Measurements from ENCODE around the gene TNFAIP2.

The TNFAIP2 gene

DNA sequence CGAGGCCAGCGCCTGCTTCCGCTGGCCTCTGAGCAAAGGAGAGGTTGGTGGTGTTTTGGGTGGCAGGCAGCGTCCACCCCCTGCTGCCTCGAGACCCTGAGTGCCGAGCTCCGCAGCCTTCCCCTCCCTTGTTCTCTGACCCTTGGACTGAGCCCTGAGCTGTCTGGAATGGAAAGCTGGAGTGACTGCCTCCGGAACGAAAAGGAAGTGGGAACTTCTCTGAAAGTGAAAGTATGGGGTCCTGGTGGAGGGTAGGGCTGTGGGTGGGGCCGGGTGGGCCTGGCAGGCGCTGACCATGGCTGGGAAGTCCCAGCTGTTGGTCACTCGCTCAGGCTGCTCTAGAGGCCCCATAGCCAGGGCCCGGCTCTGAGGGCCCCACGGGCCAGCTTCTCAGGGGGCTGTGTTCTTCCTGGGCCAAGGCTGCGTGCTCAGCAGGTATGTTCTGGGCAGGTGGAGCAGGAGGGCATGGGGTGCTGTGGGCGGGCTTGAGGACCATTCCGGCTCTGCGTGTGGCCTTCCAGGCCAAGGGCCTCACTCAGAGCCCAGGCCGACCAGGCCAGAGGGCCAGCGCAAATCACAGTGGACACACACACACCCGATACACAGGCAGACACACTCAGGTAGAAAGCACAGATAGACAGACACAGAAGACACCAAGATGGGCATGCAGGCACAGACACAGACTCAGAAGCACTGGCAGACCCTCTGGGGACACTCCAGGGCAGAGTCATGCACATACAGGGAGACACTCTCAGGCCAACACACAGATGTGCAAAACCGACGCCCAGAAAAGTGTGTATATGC, 28.7 kb upstream of the TNFAIP2 start, which contains the start of gene EXOC3L4:
Gene EXOC3L4, plus strand, starts transcription at position 320 of the 804 bp plus-strand sequence. CDS start 5,495 bp downstream, outside the sequence.
- no peak for DNase-seq

GRCh38 chr14:103095210-103095778, 28.0 kb upstream of the TNFAIP2 start:
- DNase-seq = no peak

- no peak for DNase-seq
Measured at GRCh38 chr14:103096387-103096786, 26.9 kb upstream of the TNFAIP2 start.

- no peak for DNase-seq
Measured at GRCh38 chr14:103097244-103097993, 25.8 kb upstream of the TNFAIP2 start.

DNA sequence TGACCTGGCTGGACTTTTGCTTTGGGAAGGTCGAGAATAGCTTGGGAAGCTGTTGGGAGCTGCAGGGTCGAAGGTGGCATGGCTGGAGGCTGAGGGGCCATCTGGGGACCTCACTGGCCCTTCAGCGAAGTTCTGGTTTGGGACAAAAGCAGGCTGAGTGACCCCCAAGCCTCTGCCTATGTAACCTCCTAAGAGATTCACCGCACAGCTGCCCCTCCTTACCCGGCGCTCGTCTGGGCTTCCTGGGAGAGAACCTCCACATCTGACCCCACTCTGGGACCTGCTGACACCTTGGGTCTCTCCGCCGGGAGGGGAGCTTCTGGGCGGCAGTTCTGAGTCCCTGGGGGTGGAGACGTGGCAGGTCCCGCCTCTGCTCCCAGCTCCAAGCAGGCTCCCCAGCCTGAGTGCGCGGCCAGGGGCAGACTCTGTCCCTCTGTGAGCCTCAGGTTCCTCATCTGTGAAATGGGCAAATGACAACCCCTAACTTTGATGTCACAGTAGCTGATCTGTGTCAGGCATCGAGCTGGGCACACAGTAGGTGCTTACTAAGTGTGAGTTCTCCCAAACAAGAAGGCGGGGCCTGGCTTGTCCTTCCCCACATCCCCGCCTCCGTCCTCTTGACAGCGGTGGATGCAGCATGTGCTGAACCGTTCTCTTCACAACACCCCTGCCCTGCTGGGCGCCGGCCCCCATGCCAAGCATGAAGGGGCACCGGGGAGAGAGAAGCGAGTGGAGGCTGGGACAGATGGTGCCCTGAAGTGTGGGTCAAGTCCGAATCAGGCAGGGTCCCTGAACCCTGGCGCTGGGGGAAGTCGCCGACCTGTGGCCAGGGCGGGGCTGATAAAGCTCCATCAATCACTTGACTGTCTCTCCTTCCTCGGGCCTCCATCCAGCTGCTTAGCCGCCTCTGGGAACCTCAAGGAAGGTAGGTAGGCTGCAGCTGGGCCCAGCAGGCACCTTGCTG, 25.0 kb upstream of the TNFAIP2 start:
- no peak for DNase-seq

- no peak for DNase-seq
Measured at GRCh38 chr14:103099081-103099732, 24.1 kb upstream of the TNFAIP2 start.

DNA sequence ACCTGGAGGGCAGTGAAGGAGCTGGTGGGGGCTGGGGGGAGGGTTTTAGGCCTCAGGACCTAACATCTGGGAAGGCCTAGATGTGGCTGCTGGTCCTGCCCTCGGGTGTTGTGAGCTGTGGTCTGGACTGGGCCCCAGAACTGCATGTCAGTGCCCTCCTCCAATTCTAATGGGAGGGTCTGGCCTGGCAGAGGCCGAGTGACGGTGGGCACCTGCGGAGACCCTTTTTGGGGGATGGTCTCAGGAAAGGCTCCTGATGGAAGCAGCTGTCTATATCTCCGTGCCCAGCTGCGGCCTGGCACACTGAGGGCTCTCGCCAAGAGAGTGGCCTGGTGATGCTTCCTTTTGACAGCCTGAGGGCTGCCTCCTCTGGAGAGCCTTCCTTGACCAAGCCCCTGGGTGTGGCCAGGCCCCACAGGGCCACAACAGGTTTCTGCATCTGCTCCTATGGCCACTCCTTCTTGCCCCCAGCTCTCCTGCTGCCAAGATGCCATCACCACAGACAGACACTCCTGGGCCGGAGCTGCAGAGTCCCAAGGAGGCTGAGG, 23.5 kb upstream of the TNFAIP2 start:
- DNase-seq = no peak

- no peak for DNase-seq
Measured at GRCh38 chr14:103100281-103101121, 22.8 kb upstream of the TNFAIP2 start.

DNA sequence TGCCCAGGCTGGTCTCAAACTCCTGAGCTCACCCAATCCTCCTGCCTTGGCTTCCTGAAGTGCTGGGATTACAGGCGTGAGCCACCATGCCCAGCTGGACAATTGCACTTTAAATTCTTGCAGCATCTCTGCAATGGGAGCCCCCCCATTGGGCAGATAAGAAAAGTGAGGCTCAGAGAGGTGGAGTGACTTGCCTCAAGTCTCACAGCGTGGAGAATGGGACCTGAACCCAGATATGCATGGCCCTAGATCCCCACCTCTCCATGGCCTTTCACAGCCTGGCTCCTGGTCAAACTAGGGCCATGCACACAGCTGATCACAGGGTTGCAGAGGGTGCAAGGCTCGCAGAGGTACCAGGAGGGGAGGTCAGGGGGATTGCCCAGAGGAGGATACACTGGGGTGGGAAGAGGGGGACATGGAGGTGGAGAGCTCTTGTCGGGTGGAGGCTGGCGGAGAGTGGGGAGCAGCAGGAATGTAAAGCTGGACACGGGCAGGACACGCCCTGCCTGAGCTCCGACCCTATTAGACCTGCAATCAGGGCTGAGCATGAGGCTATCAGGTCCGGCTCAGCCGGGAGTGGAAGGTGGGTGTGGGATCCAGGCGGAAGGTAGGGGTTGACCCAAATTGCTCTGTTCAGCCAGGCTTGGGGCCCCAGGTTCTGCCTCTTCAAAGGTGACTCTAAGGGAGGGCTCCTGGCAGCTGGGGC, 21.9 kb upstream of the TNFAIP2 start:
- no peak for DNase-seq

DNA sequence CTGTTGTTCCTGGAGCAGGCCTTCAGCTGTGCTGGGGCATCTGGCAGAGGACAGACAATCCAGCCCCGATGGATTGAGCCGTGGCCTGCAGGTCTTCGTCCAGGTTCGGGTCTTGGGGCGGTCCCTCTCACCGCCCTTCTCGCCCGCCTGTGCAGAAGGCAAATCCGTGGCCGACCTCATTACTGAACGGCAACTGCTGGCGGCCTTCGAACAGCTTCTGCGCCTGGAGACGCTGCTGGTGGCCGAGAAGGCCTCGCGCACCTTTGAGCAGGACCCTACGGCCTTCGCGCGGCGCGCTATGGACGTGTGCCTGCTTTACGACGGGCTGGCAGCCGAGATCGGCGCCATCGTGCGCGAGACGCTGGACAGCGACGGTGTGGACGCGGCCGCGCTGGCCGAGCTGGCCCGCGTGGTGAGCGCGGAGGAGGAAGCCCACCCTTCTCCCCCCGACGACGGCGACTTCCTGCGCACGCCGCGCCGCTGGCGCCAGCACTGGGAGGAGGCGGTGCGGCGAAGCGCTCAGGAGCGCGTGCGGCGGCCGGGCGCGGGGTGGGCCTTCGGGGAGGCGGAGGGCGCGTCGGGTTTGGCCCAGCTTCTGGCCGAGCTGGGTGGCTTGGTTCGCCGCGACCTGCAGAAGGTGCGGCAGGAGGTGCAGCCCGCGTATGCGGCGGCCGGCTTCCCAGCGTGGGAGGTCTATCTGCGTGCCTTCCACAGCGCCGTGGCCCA, 21.1 kb upstream of the TNFAIP2 start:
- DNase-seq = no peak

DNA sequence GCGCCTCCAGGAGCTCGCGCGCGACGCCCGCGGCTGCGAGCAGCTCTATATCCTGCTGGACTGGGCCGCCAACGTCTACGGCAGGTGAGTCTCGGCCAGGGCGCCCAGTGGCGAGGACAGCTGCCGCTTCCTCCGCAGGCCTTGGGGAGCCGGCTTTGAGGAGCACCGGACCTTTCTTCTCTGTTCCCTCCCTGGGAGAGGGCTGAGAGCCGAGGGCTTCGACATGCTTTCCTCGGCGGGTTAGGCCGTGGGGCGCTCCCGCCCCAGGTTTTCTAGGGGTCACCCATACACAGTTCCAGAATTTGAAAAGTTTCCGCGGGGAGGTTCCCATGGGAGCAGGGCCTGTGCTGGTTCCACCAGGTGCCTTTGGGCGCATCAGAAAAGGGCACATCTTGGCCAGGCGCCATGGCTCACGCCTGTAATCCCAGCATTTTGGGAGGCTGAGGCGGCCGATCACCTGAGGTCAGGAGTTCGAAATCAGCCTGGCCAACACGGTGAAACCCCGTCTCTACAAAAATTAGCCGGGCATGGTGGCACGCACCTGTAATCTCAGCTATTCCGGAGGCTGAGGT, 20.5 kb upstream of the TNFAIP2 start:
- DNase-seq = no peak

GRCh38 chr14:103103461-103104388, 19.5 kb upstream of the TNFAIP2 start:
- DNase-seq = no peak

- no peak for DNase-seq
Measured at GRCh38 chr14:103104389-103104653, 18.9 kb upstream of the TNFAIP2 start.

- DNase-seq = peak; percentile 69
Measured at GRCh38 chr14:103104654-103105452, 18.4 kb upstream of the TNFAIP2 start.

DNA sequence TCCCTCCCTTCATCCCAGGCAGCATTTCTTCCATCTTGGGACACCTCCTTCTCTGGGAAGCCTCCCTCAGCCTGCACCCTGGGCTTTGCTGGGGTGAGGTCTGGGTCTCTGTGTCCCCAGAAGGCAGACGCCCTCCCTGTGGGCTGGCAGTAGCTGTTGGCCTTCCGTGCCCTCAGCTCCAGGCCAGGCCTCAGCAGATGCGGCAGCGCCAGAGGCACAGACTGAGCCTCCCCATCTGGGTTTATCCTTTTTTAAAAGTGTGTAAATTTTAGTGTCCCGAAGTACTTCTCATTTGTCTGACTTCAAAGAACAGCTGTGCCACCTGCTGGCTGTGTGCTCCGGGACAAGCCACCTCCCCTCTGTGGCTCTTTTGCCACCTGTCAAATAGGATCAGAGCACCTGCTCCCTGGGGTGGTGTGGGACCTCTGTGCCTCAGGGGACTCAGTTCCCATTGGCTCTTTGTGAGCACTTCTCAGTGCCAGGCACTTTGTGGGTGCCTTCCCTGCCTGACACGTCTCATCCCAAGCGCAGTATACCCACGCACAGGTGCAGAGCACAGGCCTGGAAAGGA, 17.6 kb upstream of the TNFAIP2 start:
- no peak for DNase-seq

GRCh38 chr14:103107455-103107854, 15.8 kb upstream of the TNFAIP2 start:
- DNase-seq = no peak

Measured in effector CD8-positive, alpha-beta T cell (primary cell).